Peyer's patch (tissue), 4 donors: ENCODE results near the gene CEP95.

Source experiments
- CTCF ChIP-seq, 6 experiments: fragments of 450-650 bp in 4 of 6; fragments of 200-600 bp in 2 of 6; sonication (generic) in 1 of 6; IDR thresholded peaks; one replicate each; pipeline ENCODE4 v1.5.1; 2017 to 2019; ENCODE audit warnings: antibody characterized with exemption in 6 of 6, mild to moderate bottlenecking in 3 of 6, moderate library complexity in 1 of 6
- POLR2A ChIP-seq, 2 donors: fragments of 450-650 bp; IDR thresholded peaks; one replicate each; pipeline ENCODE4 v1.5.1; 2017; ENCODE audit warnings: antibody characterized with exemption in 2 of 2, mild to moderate bottlenecking in 2 of 2, moderate library complexity in 2 of 2

DNA sequence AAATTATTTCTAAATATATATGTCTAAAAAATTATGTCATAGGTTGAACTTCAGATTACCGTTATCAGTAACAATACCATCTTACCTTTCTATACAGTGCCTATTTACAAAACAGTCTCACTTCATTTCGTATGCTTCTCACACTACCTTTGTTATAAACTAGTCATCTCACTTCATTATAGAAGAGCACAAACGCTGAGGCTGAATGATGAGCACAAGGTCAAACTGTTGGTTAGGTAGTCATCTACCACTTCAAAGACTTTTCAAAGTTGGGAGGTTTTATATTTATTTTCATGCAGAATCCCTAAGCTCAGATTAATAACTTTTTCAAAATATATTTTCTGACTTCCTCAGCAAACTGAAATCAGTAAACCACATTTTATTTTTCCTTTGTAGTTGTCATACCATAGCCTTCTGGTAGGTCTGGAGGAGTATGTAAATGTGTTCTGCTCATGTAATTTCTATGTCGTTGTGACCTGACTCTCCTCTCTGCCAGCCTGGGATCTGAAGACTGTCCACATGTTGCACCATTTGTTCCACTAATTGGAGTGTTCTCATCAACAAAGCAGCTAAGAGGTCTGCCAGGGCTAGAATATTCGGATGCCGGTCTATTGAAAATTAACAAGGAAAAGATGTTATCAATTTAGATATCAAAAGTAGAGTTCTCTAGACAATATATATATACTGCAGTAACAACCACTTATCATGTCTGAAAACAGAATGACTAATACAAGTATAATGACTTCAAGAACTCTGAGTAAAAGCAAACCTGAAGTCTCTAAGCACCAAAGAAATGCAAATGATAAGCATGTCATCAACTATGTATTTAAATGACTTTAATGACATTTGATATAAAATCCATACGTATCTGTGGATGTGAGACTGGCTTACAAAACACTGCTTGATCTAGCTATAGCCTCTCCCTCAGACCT lies 73.9 kb downstream of the CEP95 start:
- TF ChIP-seq CTCF (IDR thresholded peaks at IDR 0.05) (no peak), POLR2A (IDR thresholded peaks at IDR 0.05) (no peak)
